Limb (tissue), 2 donors: ENCODE results near the gene CARS1.

Experiments used
- DNase-seq, 2 donors: peaks; one replicate each; pipeline ENCODE4 v3.0.0-alpha.2; 2016; ENCODE audit errors: extremely low spot score in 2 of 2

The CARS1 gene

GRCh38 chr11:2960139-2960538 is 97.1 kb downstream of the CARS1 start:
- no peak for DNase-seq

- DNase-seq: no peak
Observed at GRCh38 chr11:2958251-2958650, 99.0 kb downstream of the CARS1 start.

DNA sequence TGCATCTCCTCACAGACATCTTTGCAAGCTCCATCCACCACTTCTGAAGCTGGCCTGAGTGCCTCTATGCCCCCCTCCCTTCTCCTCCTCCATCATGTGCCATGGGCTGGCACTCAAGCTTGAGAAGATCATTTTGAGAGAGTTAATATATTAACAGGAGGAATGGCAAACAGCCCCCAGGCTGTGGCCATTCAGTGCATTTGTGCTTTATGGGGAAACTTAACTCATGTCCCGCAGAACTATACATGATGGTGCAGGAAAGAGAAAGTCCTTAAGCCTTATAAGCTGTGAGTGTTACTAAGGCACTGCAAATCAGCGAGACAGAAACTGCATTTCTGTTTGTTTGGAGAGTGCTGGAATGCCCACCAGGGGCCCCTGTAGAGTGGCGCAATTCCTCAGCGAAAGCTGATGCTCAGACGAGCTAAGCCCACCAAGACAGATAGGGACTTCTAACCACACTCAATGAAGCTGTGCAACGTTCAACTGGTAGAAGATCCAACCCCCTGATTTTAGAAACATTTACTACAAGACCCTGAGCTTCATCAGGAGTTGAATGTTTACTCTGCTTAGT is 101.2 kb downstream of the CARS1 start:
- DNase-seq: no peak

DNA sequence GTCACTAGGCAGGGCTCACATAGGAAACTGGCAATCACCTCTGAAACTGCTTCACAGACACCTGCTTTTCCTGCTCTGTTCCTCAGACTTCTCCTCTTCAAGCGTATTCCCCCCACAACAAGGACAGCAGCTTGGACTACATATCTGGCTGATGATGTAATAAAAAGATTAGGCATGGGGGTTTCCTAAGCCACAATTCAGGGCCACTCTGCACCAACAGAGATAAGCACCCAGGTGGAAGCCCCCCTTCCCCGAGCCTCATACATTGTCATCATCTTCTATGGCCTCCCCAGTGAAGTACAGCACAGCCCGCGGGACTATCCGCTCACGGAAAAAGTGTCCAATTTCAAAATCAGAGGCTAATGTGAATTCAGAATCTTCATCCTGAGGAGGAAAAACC is 103.0 kb downstream of the CARS1 start:
- no peak for DNase-seq

GRCh38 chr11:2952290-2952689 is 104.9 kb downstream of the CARS1 start:
- no peak for DNase-seq

DNA sequence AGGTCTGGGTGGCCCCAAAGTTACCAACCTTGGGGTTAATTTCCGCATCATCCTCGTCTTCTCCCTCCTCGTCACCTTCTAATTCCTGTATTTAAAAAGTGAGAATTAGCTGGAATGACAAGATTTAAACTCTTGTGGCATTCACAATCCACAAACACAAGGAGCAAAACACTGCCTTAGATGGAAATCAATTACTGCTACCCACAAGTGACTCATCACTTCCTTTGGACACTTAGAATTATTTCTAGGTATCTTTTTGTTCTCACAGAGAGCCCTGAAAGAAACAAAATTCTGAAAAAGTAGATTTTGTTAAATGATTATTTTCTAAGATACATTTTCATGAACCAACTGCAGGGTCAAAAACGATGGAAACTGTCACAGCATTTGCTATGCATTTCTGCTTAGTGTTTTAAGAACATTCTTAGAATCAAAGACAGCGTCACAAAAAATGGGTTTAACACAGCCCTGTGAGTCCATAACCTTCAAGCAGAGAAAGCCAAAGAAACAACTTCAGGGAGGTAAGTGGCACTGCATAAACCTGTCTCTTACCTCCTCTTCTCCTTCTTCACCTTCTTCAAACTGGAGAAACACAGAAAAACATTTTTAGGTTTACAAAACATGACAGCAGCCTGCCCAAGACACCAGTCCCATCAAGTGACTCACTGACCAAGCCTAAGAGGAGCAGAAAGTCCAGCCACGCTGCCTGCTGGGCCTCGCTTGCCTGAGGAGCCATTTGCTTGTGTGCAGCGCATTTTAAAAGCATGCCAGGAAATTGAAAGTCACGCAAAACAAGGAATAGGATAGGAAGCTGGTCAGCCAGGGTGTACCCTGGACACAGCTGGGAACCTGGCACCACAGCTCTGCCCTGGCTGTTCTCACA is 105.8 kb downstream of the CARS1 start:
- no peak for DNase-seq
